HG02763 (cell line): ENCODE measurements around the gene PDE4C.

Experiments
- ATAC-seq: cut with Tn5 transposase; IDR thresholded peaks from one replicate; pipeline ENCODE4 v1.9.1; 2021; ENCODE audit warnings: mild to moderate bottlenecking, moderate library complexity; ENCODE audit not compliant: unreplicated experiment

The PDE4C gene

GRCh38 chr19:18202397-18202777 lies 23.9 kb downstream of the PDE4C start:
- no peak for ATAC-seq

- no peak for ATAC-seq
These were observed 27.9 kb downstream of the PDE4C start for GRCh38 chr19:18198374-18198773.

- no peak for ATAC-seq
These were observed 28.3 kb downstream of the PDE4C start for GRCh38 chr19:18197941-18198340.

GRCh38 chr19:18197306-18197705 lies 28.9 kb downstream of the PDE4C start:
- ATAC-seq, result no peak

GRCh38 chr19:18196511-18196845 lies 29.8 kb downstream of the PDE4C start:
- ATAC-seq, result no peak

- no peak for ATAC-seq
These were observed 31.5 kb downstream of the PDE4C start for GRCh38 chr19:18194554-18195238.

- ATAC-seq, result no peak
These were observed 32.1 kb downstream of the PDE4C start for GRCh38 chr19:18194181-18194530.

GRCh38 chr19:18193388-18194180 lies 32.7 kb downstream of the PDE4C start:
- ATAC-seq, result no peak

GRCh38 chr19:18192673-18193387 lies 33.4 kb downstream of the PDE4C start, which contains the start of gene MPV17L2:
Gene MPV17L2, plus strand, starts transcription at chr19:18193218. Its CDS starts 64 bp downstream, at chr19:18193282.
- peak; percentile 89 for ATAC-seq

- no peak for ATAC-seq
These were observed 34.6 kb downstream of the PDE4C start for GRCh38 chr19:18191640-18192062.

- ATAC-seq, result no peak
These were observed 36.0 kb downstream of the PDE4C start for GRCh38 chr19:18190278-18190677.

GRCh38 chr19:18185538-18185937 lies 40.7 kb downstream of the PDE4C start:
- ATAC-seq, result no peak

GRCh38 chr19:18183529-18183928 lies 42.7 kb downstream of the PDE4C start:
- ATAC-seq, result no peak

- ATAC-seq, result no peak
These were observed 46.3 kb downstream of the PDE4C start for GRCh38 chr19:18179957-18180356.

GRCh38 chr19:18176367-18177310 lies 49.6 kb downstream of the PDE4C start:
- ATAC-seq, result no peak

- no peak for ATAC-seq
These were observed 51.3 kb downstream of the PDE4C start for GRCh38 chr19:18174983-18175382.
